GM18499 (cell line): Measurements from ENCODE around the gene RPAP3.

Experiments used
- ATAC-seq: cut with Tn5 transposase; IDR thresholded peaks from one replicate; pipeline ENCODE4 v1.9.1; 2021; ENCODE audit warnings: moderate number of reproducible peaks; ENCODE audit not compliant: insufficient read depth, unreplicated experiment

The RPAP3 gene

DNA sequence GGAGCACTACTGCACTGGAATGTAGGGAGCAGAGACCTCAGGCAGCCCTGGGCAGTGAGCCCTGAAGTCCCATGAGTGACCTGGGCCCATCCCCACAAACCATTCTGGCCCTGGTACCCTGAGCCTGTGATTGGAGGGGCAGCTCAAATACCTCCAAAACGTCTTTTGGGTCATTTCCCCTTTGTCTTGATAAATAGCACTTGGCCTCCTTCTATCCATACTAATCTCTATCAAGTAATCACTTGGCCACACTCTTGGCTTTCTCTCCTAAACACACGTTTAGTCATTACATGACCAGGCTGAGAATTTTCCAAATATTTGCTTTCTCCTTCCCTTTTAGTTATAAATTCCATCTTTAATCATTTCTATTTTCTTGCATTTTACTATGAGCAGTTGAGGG lies 91.3 kb downstream of the RPAP3 start:
- no peak for ATAC-seq

GRCh38 chr12:47612953-47613352 lies 92.9 kb downstream of the RPAP3 start:
- ATAC-seq: no peak

DNA sequence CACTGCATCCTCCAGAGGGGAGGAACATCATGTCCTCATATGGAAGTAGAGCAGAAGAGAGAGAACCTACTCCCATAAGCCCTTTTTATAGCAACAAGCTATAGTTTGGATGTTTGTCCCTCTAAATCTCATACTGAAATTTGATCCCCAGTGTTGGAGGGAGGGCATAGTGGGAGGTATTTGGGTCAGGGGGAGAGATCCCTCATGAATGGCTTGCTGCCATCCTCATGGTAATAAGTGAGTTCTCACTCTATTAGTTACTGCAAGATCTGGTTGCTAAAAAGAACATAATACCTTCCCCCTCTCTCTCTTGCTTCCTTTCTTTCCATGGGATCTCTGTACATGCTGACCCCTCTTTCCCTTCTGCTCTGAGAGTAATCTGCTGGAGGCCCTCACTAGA lies 93.9 kb downstream of the RPAP3 start:
- no peak for ATAC-seq
